ENCODE results near the gene FCER1G. TPM values are rescaled to one million over a fixed set of nuclear protein-coding genes. Genes with fewer than 3 reads are reported as not detected.
"Not testable (repeated sequence)": the region's sequence is repeated elsewhere in the genome, so short reads cannot be mapped to it uniquely, and the experiment has no call there.

The FCER1G gene
- total RNA-seq, 1 donor, result not detected

GRCh38 chr1:161223805-161224694, 9.0 kb downstream of the FCER1G start:
- TF ChIP-seq CTCF (IDR thresholded peaks at IDR 0.05; ENCODE audit: insufficient read depth, low read length), result no peak
- no peak for DNase-seq (ENCODE audit: low read depth)
- no peak overlapping the region for H3K4me3 ChIP-seq (ENCODE audit: low read depth, low read length)

- DNase-seq (ENCODE audit: low read depth), result not testable (repeated sequence)
Measured at GRCh38 chr1:161224695-161225087, 9.6 kb downstream of the FCER1G start.

GRCh38 chr1:161225178-161225533, 10.1 kb downstream of the FCER1G start:
- DNase-seq (ENCODE audit: low read depth), result no peak
- no peak overlapping the region for H3K4me3 ChIP-seq (ENCODE audit: low read depth, low read length)
- no peak for TF ChIP-seq CTCF (IDR thresholded peaks at IDR 0.05; ENCODE audit: insufficient read depth, low read length)

More at GRCh38 chr1:161224695-161225087, 9.6 kb downstream of the FCER1G start:
- H3K4me3 ChIP-seq (ENCODE audit: low read depth, low read length), result not testable (repeated sequence)

- peak within 1 kb of the TSS; percentile 98 for H3K4me3 ChIP-seq (ENCODE audit: low read depth, low read length)
- peak; percentile 78 for TF ChIP-seq CTCF (IDR thresholded peaks at IDR 0.05; ENCODE audit: insufficient read depth, low read length)
- DNase-seq (ENCODE audit: low read depth), result peak; percentile 100
Measured at GRCh38 chr1:161225534-161226319, 10.6 kb downstream of the FCER1G start, which contains the start of gene TOMM40L. TOMM40L (plus strand) TSS chr1:161226060; CDS start chr1:161226490, 430 bp downstream.

GRCh38 chr1:161226320-161226711, 11.2 kb downstream of the FCER1G start:
- DNase-seq (ENCODE audit: low read depth), result no peak
- H3K4me3 ChIP-seq (ENCODE audit: low read depth, low read length), result peak overlapping the region; percentile 98
- TF ChIP-seq CTCF (IDR thresholded peaks at IDR 0.05; ENCODE audit: insufficient read depth, low read length), result no peak

GRCh38 chr1:161226759-161227158, 11.7 kb downstream of the FCER1G start:
- DNase-seq (ENCODE audit: low read depth), result no peak
- TF ChIP-seq CTCF (IDR thresholded peaks at IDR 0.05; ENCODE audit: insufficient read depth, low read length), result peak; percentile 1

More at GRCh38 chr1:161226759-161227158, 11.7 kb downstream of the FCER1G start:
- peak overlapping the region; percentile 98 for H3K4me3 ChIP-seq (ENCODE audit: low read depth, low read length)
